Stimulated activated CD4-positive, alpha-beta T cell treated with anti-CD3 and anti-CD28 coated beads, TNF-alpha, amount 100 ng/mL, for 24 hours (primary cell): ENCODE measurements around the gene SEC61B.

Source experiments
- DNase-seq, 3 experiments: peaks; one replicate each; pipeline ENCODE4 v3.0.0-alpha.2; 2020; ENCODE audit warnings: low read depth in 3 of 3

SEC61B gene

DNA sequence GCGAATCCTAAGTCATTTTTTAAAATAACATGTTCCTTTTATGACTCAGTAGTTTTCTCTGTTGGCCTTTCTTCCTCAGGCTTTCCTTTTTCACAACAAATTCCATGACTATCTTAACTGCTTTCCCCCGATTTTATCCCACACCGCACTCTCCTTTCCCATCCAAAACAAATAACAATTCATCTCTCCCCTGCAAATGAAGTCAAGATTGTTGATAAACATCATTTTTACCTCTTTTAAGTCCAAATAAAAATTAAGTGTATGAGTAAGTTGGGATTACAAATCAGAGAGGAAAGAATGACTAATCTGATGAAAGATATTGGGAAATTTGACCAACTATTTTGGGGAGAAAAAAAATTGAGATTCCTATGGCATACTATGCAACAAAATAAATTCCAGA lies 47.3 kb downstream of the SEC61B start:
- no peak for DNase-seq

DNA sequence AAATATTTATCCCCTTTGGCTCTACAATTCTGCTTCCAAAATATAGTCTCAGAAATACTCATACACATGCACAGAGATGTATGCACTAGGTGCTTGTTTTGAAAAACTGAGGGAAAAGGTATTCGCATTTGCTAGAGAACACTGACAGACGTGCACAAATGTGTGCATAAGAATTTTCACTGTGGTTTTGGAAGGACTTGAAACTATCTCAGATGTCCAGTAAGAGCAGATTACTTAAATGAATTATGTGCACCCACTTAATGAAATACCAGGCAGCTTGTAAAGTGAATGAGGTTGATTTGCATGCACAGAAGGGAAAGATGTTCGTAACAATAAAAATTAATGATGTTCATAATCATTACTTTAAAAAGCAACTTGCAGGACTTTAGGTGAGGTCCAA lies 48.4 kb downstream of the SEC61B start:
- no peak for DNase-seq

DNA sequence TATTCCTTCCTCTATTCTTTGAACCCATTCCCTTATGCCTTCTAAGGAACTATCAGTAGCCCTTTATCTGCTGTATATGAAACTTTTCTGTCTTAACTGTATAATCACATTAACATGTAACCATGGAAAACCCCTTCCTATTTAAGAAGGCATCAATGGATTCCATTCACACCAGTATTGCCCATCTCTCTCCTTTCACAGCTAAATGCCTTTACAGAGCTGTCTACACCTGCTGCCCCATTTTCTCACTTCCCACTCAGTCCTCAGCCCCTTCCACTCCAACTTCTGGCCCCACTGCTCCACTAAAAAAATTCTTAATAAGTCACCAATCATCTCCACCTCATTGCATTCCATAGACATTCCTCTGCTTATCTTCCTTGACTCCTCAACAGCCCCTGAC lies 50.8 kb downstream of the SEC61B start:
- no peak for DNase-seq

DNA sequence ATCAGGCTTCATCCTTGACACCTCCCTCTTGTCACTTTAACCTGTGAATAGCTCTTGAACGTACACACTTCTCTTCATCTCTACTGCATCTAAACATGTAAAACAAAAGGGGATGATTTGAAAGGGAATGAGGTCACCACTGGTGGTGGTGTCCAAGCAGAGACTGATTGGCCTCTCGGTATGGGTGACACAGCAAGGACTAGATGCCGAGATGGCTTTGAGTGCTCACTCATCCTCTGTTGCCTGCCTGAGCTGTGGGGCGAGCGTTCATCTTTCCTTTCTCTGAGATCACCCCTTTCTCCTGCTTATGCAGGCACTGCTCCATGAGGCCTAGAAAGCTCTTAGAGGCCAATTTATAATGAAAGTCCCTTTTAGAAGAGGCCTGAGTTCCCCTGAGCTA lies 51.9 kb downstream of the SEC61B start:
- DNase-seq, result no peak

DNA sequence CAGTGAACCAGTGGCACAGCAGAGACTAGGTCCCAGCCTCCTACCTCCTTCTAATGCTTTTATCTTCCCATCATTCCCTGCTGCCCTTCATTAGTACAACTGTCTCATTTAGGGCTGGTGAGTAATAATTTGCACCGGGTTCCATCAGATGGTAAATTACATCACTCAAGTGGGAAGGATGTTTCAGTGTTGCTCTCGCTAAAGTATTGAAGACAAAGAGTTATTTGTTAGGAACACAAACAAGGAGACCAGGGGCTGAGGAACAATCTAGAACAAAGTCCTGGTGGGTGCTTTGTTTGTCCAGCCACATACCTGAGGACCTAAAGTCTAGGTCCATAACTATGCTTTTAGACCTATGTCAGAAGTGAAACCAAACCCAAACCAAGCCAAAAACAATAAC lies 52.4 kb downstream of the SEC61B start:
- DNase-seq, result no peak
